Rectal smooth muscle tissue (tissue), 1 donor: ENCODE results near the gene FER.
"Not testable (repeated sequence)": the region's sequence is repeated elsewhere in the genome, so short reads cannot be mapped to it uniquely, and the experiment has no call there.

Source experiments
- H3K27ac ChIP-seq: one replicate; pipeline ENCODE4 v1.7.0; 2013; ENCODE audit warnings: low read depth, low read length, inconsistent platforms
- H3K27me3 ChIP-seq: one replicate; pipeline ENCODE4 v1.7.0; 2013; ENCODE audit warnings: low read length; ENCODE audit not compliant: control insufficient read depth, insufficient read depth
- H3K36me3 ChIP-seq: one replicate; pipeline ENCODE4 v1.7.0; 2013; ENCODE audit warnings: low read length; ENCODE audit not compliant: control insufficient read depth, insufficient read depth
- H3K4me1 ChIP-seq: one replicate; pipeline ENCODE4 v1.7.0; 2013; ENCODE audit warnings: low read length; ENCODE audit not compliant: control insufficient read depth, insufficient read depth
- H3K4me3 ChIP-seq: one replicate; pipeline ENCODE4 v1.7.0; 2013; ENCODE audit warnings: low read length
- H3K9ac ChIP-seq: one replicate; pipeline ENCODE4 v1.7.0; 2013; ENCODE audit warnings: low read length

Gene FER

DNA sequence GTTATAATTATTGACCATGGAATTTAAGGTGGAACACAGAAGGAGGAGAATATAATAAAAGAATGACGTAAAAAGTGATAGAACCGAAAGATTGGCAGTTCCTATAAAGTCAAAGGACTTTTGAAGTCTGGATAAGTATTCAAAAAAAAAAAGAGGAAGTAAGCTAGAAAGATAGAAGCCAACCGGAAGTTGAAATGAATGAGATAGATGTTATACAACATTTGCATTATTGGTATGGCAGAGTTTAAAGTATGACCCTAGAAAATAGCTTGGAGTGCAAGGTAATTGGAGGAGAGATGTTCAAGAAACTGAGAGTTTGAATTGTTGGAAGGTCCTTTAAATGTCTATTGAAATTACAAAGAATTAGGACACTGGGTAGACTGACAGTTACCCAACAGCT, 293.6 kb downstream of the FER start:
- H3K27me3 ChIP-seq = no peaks in the 10 kb centered on the region
- no peaks in the 10 kb centered on the region for H3K36me3 ChIP-seq
- no peak overlapping the region for H3K4me3 ChIP-seq
- no peak overlapping the region for H3K27ac ChIP-seq
- H3K4me1 ChIP-seq = no peaks in the 10 kb centered on the region
- no peak overlapping the region for H3K9ac ChIP-seq

DNA sequence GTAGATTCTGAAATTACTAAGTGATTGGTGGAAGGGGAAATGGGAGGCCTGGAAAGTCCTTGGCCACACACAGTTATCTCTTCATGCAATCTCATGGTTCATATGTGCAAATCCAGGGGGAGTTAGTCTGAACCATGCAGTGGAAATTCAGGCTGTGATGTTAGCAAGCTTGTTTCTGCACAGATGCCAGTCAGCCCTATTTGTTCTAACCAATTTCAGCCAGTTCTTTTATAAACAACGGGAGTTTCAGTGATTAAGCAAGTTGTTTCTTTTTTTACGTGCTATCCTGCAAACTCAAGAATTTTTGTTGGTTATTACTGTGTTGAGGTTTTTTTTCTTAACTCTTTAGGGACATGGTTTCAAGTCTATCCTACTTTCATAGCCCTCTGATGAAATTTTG, 298.0 kb downstream of the FER start:
- Histone ChIP-seq H3K4me3 (no peak overlapping the region), H3K36me3 (no peaks in the 10 kb centered on the region), H3K9ac (no peak overlapping the region)

DNA sequence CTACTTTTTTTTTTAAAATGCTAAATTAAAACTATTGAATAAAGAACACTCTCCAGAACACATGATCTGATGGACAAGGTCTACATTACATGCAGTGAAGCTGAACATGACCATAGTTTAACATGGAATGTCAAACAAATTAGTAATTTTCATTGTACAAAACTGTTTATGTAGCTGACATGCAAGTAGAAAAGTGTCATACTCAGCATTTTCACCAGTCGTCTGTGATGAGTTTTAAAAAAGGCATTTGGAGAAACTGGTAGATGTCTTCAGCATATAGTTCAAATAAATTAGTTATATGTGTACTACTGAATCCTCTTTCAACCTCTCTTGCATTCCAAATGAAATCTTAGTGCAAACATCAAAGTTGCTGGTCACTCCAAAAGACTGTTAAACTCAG, 301.9 kb downstream of the FER start:
- Histone ChIP-seq H3K27me3 (no peaks in the 10 kb centered on the region), H3K4me1 (no peaks in the 10 kb centered on the region)

More for the DNA sequence above, 298.0 kb downstream of the FER start:
- Histone ChIP-seq H3K4me1 (no peaks in the 10 kb centered on the region), H3K27me3 (no peaks in the 10 kb centered on the region), H3K27ac (no peak overlapping the region)

DNA sequence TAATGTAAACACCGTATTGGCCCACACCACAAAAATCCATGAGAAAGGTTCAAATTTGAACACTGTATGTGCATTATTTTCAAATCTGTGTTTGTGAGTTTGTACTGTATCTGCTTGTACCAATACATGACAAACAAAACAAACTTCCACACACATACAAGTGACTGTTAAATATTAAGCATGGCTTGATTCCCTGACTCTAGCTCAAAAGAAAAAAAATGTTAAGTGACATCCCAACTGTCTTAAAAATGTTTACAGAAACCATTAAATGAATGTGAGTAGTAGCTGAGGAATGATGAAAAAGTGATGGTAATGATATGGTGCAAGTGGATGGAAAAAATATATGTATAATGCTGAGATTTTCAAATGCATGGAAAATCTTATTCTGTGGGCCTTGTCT, 302.6 kb downstream of the FER start:
- H3K27me3 ChIP-seq, H3K27ac ChIP-seq, H3K4me3 ChIP-seq, H3K36me3 ChIP-seq, H3K4me1 ChIP-seq, H3K9ac ChIP-seq: not testable (repeated sequence)

More for the DNA sequence above, 301.9 kb downstream of the FER start:
- no peak overlapping the region for H3K27ac ChIP-seq
- H3K4me3 ChIP-seq = no peak overlapping the region
- H3K9ac ChIP-seq = no peak overlapping the region
- H3K36me3 ChIP-seq = no peaks in the 10 kb centered on the region

DNA sequence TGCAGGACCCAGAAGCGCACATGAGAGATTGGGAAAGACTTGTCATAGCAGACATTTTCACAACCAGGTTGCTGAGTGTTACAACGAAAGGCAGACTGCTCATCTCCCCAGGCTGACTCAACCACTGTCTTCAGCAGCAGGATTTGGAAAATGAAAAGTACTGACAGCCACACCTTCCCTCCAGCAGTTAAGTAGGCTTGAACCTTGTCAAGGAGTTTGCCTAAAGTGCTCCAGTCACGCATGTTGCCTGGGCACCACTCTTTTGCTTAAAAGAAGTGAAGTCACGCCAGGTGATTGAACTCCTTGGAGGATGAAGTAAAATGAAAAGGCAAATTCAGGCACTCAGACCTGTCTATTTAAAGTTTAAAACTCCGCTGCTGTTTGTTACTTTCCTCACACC, 304.5 kb downstream of the FER start:
- not testable (repeated sequence) for H3K9ac ChIP-seq, H3K27ac ChIP-seq, H3K36me3 ChIP-seq, H3K27me3 ChIP-seq, H3K4me1 ChIP-seq, H3K4me3 ChIP-seq

DNA sequence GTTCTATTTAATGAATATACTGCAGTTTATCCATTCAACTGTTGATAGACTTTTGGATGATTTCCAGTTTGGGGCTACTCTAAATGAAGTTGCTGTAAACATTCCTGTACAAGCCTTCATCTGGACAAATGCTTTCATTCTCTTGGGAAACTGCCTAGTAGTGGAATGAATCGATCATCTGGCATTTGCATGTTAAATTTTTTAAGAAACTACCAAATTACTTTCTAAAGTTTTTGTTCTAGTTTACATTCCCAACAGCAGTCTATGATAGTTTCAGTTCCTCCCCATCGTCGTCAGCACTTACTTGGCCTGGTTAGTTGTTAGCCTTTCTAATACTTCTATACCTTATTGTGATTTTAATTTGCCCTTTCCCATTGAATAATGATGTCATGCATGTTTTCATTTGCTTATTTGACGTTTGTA, 306.3 kb downstream of the FER start:
- H3K27ac ChIP-seq = no peak overlapping the region

DNA sequence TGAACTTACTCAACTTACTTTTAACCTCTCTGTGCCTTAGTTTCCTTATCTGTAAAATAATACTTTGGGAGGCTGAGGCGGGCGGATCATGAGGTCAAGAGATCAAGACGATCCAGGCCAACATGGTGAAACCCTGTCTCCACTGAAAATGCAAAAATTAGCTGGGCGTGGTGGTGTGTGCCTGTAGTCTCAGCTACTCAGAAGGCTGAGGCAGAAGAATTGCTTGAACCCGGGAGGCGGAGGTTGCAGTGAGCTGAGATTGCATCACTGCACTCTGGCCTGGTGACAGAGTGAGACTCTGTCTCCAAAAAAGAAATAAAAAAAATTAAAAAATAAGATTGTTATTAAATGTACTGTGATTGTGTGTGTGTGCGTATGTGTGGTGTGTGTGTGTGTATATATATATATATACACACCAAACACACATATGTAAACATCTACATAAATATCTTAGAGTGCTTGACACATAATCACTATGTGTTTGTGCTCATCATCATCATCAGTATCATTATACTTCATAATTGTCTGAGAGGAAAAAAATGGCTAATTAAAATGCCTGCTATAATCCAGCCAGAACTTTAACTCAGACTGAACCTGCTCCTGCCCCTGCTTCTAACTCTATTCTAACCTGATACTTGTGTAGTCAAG, 312.8 kb downstream of the FER start:
- Histone ChIP-seq H3K27ac (no peak overlapping the region), H3K4me3 (no peak overlapping the region), H3K27me3 (no peaks in the 10 kb centered on the region), H3K9ac (no peak overlapping the region), H3K4me1 (no peaks in the 10 kb centered on the region), H3K36me3 (no peaks in the 10 kb centered on the region)

More for the DNA sequence above, 306.3 kb downstream of the FER start:
- Histone ChIP-seq H3K4me1 (no peaks in the 10 kb centered on the region), H3K9ac (no peak overlapping the region), H3K27me3 (no peaks in the 10 kb centered on the region), H3K4me3 (no peak overlapping the region), H3K36me3 (no peaks in the 10 kb centered on the region)

DNA sequence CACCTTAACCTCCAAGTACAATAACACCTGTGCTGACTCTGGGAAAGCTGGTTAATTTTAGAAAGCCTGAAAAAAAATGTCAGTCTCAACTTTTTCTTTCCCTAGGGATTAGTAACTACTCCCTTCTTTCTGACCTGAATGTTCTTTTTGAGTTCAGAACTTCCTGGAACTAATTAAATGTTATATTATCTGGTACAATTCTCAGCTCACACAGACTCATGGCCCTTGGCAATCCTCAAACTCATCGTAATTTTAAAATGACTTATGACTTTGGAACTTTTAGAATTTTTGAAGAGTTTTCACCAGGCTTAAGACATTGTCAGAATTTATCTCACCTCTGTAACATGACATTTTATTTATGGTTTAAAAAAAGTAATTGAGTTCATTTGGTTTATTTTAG, 315.0 kb downstream of the FER start:
- H3K27ac ChIP-seq = no peak overlapping the region
- H3K4me1 ChIP-seq = no peaks in the 10 kb centered on the region
- no peaks in the 10 kb centered on the region for H3K27me3 ChIP-seq
- no peaks in the 10 kb centered on the region for H3K36me3 ChIP-seq
- no peak overlapping the region for H3K4me3 ChIP-seq
- no peak overlapping the region for H3K9ac ChIP-seq

DNA sequence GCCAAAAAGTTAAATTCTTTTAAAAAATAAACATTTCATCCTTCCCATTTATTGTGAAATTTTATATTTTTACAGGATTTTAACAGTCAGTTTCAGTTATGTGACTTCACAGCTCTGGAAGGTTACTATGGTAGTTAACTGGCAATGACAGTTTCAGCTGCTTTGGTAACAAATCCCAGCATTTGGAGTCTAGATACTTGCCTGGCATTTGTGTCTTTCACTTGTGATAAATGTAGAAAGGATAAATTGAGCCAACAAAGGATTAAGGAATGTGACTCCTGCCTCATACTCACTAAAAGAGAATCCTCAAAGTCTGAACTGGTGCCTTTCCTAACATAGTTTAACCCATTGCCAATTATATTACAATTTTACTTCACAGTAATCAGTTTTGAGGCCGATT, 315.5 kb downstream of the FER start:
- Histone ChIP-seq H3K36me3 (no peaks in the 10 kb centered on the region), H3K27me3 (no peaks in the 10 kb centered on the region), H3K4me1 (no peaks in the 10 kb centered on the region), H3K27ac (no peak overlapping the region), H3K9ac (no peak overlapping the region), H3K4me3 (no peak overlapping the region)

DNA sequence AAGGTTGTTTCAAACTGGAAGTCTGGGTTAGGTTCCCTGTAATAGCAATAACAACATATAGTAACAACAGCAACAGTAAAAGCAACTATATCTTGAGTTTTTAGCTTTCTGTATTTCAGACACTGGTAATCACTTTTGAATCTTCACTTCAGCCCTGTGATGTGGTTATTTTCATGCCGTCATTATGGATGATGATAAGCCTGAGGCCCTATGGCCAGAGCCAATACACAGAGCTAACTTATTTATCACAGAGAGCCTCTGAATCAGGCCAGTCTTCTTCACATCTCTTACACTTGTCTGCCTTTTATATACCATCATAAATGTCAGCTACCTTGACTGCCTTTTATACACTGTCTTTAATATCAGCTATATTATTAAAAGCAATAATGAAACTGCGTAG, 329.0 kb downstream of the FER start:
- no peaks in the 10 kb centered on the region for H3K36me3 ChIP-seq
- no peaks in the 10 kb centered on the region for H3K4me1 ChIP-seq
- H3K9ac ChIP-seq = no peak overlapping the region
- no peak overlapping the region for H3K27ac ChIP-seq
- no peaks in the 10 kb centered on the region for H3K27me3 ChIP-seq
- H3K4me3 ChIP-seq = no peak overlapping the region

DNA sequence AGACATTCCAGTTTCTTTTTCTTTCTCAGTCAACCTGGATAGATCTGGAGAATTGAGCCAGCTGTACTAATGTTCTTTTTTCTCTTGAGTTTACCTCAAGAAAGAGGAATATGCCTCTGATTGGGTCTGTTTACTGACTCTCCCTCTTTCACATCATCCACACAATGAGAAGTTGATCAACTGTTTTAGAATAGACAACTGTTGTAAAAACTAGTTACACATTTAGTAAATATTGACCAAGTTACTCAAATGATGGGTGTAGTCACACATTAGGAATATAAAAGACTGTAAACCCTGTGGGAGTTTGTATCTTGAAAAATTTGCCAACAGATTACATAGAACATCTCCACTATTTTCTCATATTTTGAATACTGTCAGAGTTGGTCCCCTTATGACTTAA, 330.8 kb downstream of the FER start:
- Histone ChIP-seq H3K4me1 (no peaks in the 10 kb centered on the region), H3K9ac (no peak overlapping the region), H3K36me3 (no peaks in the 10 kb centered on the region), H3K27me3 (no peaks in the 10 kb centered on the region), H3K27ac (no peak overlapping the region), H3K4me3 (no peak overlapping the region)

DNA sequence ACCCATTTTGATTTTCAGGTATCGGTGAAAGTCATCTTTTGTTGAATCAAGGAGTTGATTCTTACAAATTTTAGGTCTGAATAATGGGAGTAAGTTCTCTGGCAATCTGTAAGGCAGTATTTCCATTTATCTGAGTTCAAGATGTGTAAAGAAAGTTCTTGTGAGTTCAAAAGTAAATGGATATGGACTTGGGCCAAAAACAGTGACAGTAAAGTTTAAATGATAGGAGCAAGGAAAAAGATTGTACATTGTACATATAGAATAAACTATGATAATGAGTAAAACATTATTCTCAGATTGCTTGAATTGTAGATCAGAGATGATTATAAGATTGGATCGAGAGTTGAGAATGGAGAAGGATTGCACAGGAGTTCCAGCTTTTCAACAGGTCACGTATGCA, 332.8 kb downstream of the FER start:
- H3K4me1 ChIP-seq = no peaks in the 10 kb centered on the region
- no peaks in the 10 kb centered on the region for H3K27me3 ChIP-seq
- no peak overlapping the region for H3K27ac ChIP-seq
- H3K36me3 ChIP-seq = no peaks in the 10 kb centered on the region
- no peak overlapping the region for H3K9ac ChIP-seq
- H3K4me3 ChIP-seq = no peak overlapping the region

DNA sequence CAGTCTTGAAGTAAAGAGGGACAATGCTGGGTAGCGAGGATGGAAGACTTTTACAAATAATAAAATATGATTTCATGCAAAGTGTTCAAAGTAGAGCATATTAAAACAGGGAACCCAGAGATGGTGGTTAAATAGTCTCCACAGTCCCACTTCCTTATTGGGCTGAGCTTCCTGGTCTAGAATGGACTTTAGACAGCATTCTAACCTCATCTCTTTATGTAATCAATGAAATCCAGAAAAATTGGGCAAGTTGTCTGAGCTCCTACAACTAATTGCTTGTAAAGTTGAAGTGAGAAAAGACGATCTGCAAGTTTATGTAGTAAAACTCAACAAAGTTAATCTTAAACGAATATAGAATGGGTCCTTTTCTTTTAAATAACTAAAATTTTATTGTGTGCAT, 333.2 kb downstream of the FER start:
- Histone ChIP-seq H3K27me3 (no peaks in the 10 kb centered on the region), H3K4me3 (no peak overlapping the region), H3K36me3 (no peaks in the 10 kb centered on the region), H3K27ac (no peak overlapping the region), H3K9ac (no peak overlapping the region), H3K4me1 (no peaks in the 10 kb centered on the region)
